Tibial nerve (tissue), 3 donors: ENCODE results near the gene ATF5.

Source experiments
- POLR2A ChIP-seq, 2 donors: fragments of 450-650 bp; IDR thresholded peaks; one replicate each; pipeline ENCODE4 v1.6.1; 2017; ENCODE audit warnings: antibody characterized with exemption in 2 of 2, mild to moderate bottlenecking in 2 of 2, moderate library complexity in 2 of 2
- TF ChIP-seq, protein P1 (sequence below), 5 experiments: fragments of 200-600 bp in 3 of 5; fragments of 450-650 bp in 2 of 5; sonication (generic) in 3 of 5; IDR thresholded peaks; one replicate each; pipeline ENCODE4 v1.5.1; 2016 to 2019; ENCODE audit warnings: antibody characterized with exemption in 5 of 5, mild to moderate bottlenecking in 3 of 5, moderate library complexity in 2 of 5

DNA sequence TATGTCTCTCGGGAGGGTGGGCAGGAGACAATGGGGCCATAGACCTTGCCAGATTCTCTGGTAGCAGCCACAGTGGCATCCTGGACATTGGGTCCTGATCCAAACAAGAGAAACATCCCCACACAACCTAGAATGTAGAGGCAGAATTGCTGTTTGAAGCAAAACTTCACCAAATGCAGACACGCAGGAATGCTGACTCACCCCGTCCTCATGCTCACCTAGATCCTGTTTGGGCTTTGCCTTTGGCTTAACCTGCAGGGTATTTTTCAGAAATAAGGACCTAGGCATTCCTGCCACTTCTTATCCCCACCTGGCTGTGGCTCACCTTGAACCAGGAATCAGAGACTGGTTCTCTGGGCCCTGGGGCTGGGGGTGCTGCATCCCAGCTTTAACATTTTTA is 44.2 kb upstream of the ATF5 start:
- no peak for TF ChIP-seq POLR2A (IDR thresholded peaks at IDR 0.05)
- TF ChIP-seq, protein P1, sequence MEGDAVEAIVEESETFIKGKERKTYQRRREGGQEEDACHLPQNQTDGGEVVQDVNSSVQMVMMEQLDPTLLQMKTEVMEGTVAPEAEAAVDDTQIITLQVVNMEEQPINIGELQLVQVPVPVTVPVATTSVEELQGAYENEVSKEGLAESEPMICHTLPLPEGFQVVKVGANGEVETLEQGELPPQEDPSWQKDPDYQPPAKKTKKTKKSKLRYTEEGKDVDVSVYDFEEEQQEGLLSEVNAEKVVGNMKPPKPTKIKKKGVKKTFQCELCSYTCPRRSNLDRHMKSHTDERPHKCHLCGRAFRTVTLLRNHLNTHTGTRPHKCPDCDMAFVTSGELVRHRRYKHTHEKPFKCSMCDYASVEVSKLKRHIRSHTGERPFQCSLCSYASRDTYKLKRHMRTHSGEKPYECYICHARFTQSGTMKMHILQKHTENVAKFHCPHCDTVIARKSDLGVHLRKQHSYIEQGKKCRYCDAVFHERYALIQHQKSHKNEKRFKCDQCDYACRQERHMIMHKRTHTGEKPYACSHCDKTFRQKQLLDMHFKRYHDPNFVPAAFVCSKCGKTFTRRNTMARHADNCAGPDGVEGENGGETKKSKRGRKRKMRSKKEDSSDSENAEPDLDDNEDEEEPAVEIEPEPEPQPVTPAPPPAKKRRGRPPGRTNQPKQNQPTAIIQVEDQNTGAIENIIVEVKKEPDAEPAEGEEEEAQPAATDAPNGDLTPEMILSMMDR (IDR thresholded peaks at IDR 0.05) = no peak
